ENCODE data around the gene NUBPL. TPM values are rescaled to one million over a fixed set of nuclear protein-coding genes. Genes with fewer than 3 reads are reported as not detected.

Gene NUBPL, protein sequence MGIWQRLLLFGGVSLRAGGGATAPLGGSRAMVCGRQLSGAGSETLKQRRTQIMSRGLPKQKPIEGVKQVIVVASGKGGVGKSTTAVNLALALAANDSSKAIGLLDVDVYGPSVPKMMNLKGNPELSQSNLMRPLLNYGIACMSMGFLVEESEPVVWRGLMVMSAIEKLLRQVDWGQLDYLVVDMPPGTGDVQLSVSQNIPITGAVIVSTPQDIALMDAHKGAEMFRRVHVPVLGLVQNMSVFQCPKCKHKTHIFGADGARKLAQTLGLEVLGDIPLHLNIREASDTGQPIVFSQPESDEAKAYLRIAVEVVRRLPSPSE
- total RNA-seq: 6.3 and 8.6 TPM in 2 replicates

DNA sequence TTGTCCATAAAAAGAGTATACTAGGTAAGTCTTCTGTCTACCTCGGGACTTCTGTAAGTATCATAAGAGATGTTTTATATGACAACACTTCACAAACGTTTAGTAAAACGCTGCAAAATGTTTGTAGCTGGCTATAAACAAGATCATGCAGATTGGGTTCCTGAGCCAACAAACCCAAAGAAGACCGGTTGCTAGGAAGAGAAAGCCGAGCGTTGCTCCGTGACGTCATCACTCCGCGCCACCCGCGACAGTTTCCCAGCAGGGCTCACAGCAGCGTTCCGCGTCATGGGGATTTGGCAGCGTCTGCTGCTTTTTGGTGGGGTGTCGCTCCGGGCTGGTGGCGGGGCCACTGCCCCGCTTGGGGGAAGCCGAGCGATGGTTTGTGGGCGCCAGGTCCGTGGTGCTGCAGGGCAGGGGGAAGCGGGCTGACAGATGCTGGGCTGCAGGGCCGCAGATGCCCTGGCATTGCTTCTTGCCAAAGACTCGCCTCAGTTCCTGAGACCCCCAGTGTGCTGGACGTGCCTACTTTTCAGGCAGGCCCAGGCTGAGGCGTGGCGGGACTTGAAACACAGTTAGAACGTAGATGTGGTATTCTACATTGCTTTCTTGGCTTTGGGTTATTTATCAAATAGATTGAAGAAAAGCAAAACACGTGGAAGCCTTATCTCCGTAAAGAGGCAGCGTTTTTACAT is at the start of gene NUBPL:
NUBPL (plus strand) TSS at position 250 of the 692 bp plus-strand sequence; CDS start at position 286, 36 bp downstream.
- TF ChIP-seq, protein P1, sequence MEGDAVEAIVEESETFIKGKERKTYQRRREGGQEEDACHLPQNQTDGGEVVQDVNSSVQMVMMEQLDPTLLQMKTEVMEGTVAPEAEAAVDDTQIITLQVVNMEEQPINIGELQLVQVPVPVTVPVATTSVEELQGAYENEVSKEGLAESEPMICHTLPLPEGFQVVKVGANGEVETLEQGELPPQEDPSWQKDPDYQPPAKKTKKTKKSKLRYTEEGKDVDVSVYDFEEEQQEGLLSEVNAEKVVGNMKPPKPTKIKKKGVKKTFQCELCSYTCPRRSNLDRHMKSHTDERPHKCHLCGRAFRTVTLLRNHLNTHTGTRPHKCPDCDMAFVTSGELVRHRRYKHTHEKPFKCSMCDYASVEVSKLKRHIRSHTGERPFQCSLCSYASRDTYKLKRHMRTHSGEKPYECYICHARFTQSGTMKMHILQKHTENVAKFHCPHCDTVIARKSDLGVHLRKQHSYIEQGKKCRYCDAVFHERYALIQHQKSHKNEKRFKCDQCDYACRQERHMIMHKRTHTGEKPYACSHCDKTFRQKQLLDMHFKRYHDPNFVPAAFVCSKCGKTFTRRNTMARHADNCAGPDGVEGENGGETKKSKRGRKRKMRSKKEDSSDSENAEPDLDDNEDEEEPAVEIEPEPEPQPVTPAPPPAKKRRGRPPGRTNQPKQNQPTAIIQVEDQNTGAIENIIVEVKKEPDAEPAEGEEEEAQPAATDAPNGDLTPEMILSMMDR (conservative IDR thresholded peaks at IDR 0.05; ENCODE audit: low read depth, low read length): no peak
- H3K4me3 ChIP-seq (ENCODE audit: low read depth, low read length): peak within 1 kb of the TSS; percentile 80
- peak; percentile 70 for DNase-seq (ENCODE audit: low read depth)

DNA sequence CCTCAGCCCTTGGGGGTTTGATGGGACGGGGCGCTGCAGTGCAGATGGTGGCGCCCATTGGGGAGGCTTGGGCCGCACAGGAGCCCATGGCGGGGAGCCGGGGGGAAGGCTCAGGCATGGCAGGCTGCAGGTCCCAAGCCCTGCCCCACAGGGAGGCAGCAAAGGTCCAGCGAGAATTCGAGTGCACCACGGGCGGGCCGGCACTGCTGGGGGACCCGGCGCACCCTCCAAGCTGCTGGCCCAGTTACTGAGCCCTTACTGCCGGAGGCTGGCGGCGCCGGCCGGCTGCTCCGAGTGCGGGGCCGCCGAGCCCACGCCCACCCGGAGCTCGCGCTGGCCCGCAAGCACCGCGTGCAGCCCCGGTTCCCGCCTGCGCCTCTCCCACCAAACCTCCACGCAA is 34.1 kb upstream of the NUBPL start:
- no peak overlapping the region for H3K4me3 ChIP-seq (ENCODE audit: low read depth, low read length)
- TF ChIP-seq, protein P1 (conservative IDR thresholded peaks at IDR 0.05; ENCODE audit: low read depth, low read length): no peak
- no peak for DNase-seq (ENCODE audit: low read depth)

DNA sequence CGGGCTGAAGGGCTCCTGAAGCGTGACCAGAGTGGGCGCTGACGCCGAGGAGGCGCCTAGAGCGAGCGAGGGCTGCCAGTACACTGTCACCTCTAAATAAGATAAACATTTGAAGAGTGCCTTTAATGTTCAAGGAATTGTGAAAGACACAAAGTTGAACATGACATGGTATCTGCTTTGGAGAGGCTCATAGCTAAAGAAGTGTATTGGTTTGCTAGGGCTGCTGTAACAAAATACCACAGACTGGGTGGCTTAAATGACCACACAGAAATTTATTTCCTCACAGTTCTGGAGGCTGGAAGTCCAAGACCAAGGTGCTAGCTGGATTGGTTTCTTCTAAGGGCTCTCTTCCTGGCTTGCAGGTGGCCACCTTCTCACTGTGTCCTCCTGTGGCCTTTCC is 33.7 kb upstream of the NUBPL start:
- DNase-seq (ENCODE audit: low read depth): no peak
- H3K4me3 ChIP-seq (ENCODE audit: low read depth, low read length): no peak overlapping the region
- TF ChIP-seq, protein P1 (conservative IDR thresholded peaks at IDR 0.05; ENCODE audit: low read depth, low read length): no peak

DNA sequence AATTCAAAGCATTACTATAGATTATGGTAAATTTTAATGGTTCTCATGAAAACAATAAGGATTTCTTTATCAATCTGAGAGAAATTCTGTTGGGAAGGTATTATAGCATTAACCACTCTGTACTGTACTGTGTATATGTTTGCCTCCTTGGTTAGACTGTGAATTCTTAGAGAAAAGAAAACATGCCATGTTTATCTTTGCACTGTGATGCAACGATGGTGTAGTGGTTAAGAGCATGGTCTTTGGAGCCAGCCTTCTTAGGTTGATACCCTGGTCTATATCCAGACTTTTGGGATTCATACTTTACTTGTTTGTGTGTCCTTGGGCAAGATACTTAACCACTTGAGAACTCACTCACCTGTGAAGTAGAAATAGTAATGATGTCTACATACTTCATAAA is 32.2 kb upstream of the NUBPL start:
- TF ChIP-seq, protein P1 (conservative IDR thresholded peaks at IDR 0.05; ENCODE audit: low read depth, low read length): no peak
- no peak overlapping the region for H3K4me3 ChIP-seq (ENCODE audit: low read depth, low read length)
- no peak for DNase-seq (ENCODE audit: low read depth)

DNA sequence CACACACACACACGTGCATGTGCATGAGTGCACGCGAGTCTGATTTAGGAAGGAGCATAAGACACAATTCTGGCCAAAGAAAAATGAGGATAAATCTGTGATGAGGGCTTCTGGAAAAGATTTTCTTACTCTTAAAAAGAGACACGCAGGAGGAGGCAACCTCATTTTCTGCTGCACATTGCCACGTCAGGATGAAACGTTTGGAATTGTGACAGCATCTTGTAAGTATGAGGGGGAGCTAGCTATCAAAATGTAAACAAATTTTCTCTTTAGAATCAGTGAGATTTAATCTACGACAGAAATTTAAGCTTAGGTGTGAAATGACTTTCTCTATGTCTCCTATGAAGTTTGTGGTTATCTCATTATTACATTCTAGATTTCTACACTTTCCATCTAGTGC is 31.1 kb upstream of the NUBPL start:
- DNase-seq (ENCODE audit: low read depth): no peak
- H3K4me3 ChIP-seq (ENCODE audit: low read depth, low read length): no peak overlapping the region
- TF ChIP-seq, protein P1 (conservative IDR thresholded peaks at IDR 0.05; ENCODE audit: low read depth, low read length): no peak

DNA sequence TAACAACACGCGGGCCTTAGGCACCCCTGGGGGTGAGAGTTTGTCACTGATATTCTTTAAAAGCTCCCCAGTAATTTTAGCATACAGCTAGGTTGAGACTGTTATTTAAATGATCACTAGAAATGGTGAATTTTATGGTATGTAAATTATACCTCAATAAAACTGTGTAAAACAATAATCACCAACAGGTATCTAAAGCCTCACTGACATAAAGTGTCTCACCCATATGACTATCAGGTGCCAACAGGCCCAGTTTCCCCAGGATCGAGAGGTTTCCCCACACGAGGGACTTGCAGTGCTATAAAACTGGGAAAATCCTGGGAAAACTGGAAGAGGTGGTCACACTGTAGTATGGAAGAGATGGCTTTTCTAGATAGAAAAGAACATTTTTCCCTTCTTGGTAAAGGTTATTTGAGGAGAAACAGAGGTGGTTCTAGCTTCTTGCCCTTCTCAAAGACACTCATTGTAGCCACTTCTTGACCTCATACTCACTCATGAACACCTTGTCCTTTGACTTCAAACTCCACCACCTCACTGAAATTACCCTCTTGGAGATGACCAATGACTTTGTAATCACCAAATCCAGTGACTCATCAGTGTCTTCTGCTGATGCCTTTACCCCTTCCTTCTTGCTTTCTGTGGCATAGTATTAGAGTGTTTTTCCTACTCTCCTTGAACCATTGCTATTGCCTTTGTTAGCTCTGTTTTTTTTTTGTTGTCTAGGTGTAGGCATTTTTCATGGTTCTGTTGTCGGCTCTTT is 24.8 kb upstream of the NUBPL start:
- no peak for DNase-seq (ENCODE audit: low read depth)
- H3K4me3 ChIP-seq (ENCODE audit: low read depth, low read length): no peak overlapping the region
- TF ChIP-seq, protein P1 (conservative IDR thresholded peaks at IDR 0.05; ENCODE audit: low read depth, low read length): no peak

Data from epithelial cell of proximal tubule (primary cell).